Pancreas (tissue), 10 donors: ENCODE data around the gene INO80E. TPM values are rescaled to one million over a fixed set of nuclear protein-coding genes. Genes with fewer than 3 reads are reported as not detected.
"Not testable (repeated sequence)": the region's sequence is repeated elsewhere in the genome, so short reads cannot be mapped to it uniquely, and the experiment has no call there.

Source experiments
- ATAC-seq, 4 donors: fragments of 200-7000 bp; cut with Tn5 transposase; one replicate each; pipeline versions ENCODE4 v1.8.0 to v1.9.1; 2020; ENCODE audit warnings: mild to moderate bottlenecking in 4 of 4, moderate library complexity in 4 of 4
- DNase-seq, 6 donors: peaks; one replicate each; pipeline ENCODE4 v3.0.0-alpha.2; 2020
- FAIRE-seq: peaks from 2 replicates; lab custom pipeline; 2012; peaks lifted over from hg19 to GRCh38; lab: Jason Lieb, UNC
- H3K27ac ChIP-seq, 4 donors: fragments of 200-600 bp; sonication (generic); 1 replicate in 3 of 4; 2 replicates in 1 of 4; pipeline versions ENCODE4 v1.5.0 to v1.8.0; 2020
- H3K27me3 ChIP-seq, 4 donors: fragments of 200-600 bp; one replicate each; pipeline ENCODE4 v1.8.0; 2021
- H3K36me3 ChIP-seq, 3 donors: fragments of 200-600 bp; sonication (generic) in 1 of 3; one replicate each; pipeline versions ENCODE4 v1.5.0 to v1.8.0; 2020 to 2021
- H3K4me1 ChIP-seq, 3 donors: fragments of 200-600 bp; one replicate each; pipeline ENCODE4 v1.8.0; 2021
- H3K4me3 ChIP-seq, 4 donors: fragments of 200-600 bp; sonication (generic) in 2 of 4; one replicate each; pipeline versions ENCODE4 v1.5.0 to v1.8.0; 2020 to 2021
- H3K9me3 ChIP-seq, 4 donors: fragments of 200-600 bp; one replicate each; pipeline ENCODE4 v1.8.0; 2021
- CTCF ChIP-seq, 4 donors: fragments of 200-600 bp; sonication (generic) in 3 of 4; IDR thresholded peaks; one replicate each; pipeline versions ENCODE4 v1.5.0 to v1.8.0; 2021; ENCODE audit warnings: antibody characterized with exemption in 4 of 4
- WGBS, 2 donors: extraction: QIAGEN DNeasy Blood & Tissue Kit; methylation state at CpG; one replicate each; pipeline ENCODE4 v1.1.7; 2013; 5-methylcytosine and 5-hydroxymethylcytosine counted together
- intact Hi-C, 3 donors: fragments of 100-400 bp; cut with DNase I; formaldehyde crosslinking; loops; one replicate each; pipeline versions ENCODE4 v1.11.1 to v1.14.2; 2022
- polyA plus RNA-seq, 2 donors: library from polyadenylated mRNA; stranded (reverse); fragments of 200-250 nt; gene quantifications; one replicate each; pipeline ENCODE4 v1.2.3, GENCODE V29; 2013
- total RNA-seq, 6 donors: library from RNA; stranded (reverse); fragmentation: NEBNext Ultra II Directional in 4 of 6; extraction: Animal tissue kit (Norgen Biotek cat#: 25700) in 4 of 6; gene quantifications; one replicate each; pipeline versions ENCODE4 v1.2.1 to v1.2.4, GENCODE V29; 2021 to 2023
- donor health status: healthy with polysubstance abuse.
- donor health status: DM: no; HTN: no; CAD: no; lungs with moderate emphysema.
- donor health status: DM: no; HTN: no; CAD: no.
- donor health status: control.
- donor health status: control.
- donor health status: Bipolar disorder and iron deficiency.
- donor health status: DM: yes; HTN: yes; CAD: no.
- donor health status: DM: no; HTN: no; CAD: no.
- donor health status: DM: no; HTN: no; CAD: no.
- donor health status: DM: yes; HTN: yes; CAD: no.

Gene INO80E
- total and polyA plus RNA-seq, 8 donors = 24.0 to 113 (median 32.5) TPM

- peak; percentile 21 to 48 (median 36) for TF ChIP-seq CTCF (IDR thresholded peaks at IDR 0.05)
- Histone ChIP-seq H3K4me3 (no peak overlapping the region), H3K9me3 (no peaks in the 10 kb centered on the region), H3K27me3 (peaks cover 0 to 19% (median 2%) of the 10 kb centered on the region in 4 donors), H3K27ac (no peak overlapping the region), H3K4me1 (peaks cover 0 to 5% (median 0%) of the 10 kb centered on the region in 3 donors), H3K36me3 (no peaks in the 10 kb centered on the region)
- ATAC-seq (peak in 3 of 4 donors; percentile 56 to 67 (median 61)), DNase-seq (peak in 1 of 6 donors; percentile 37), FAIRE-seq (no peak)
- 24 to 29% methylated on average over 12 of the region's 12 CpGs for WGBS, 2 donors
- intact Hi-C loops = no loop called here
Observed at GRCh38 chr16:30032083-30032819, 36.2 kb downstream of the INO80E start.

- Histone ChIP-seq H3K27me3 (peaks cover 0 to 19% (median 2%) of the 10 kb centered on the region in 4 donors), H3K4me3 (no peak overlapping the region), H3K9me3 (no peaks in the 10 kb centered on the region), H3K36me3 (no peaks in the 10 kb centered on the region), H3K27ac (no peak overlapping the region), H3K4me1 (peaks cover 0 to 5% (median 0%) of the 10 kb centered on the region in 3 donors)
- DNase-seq (no peak), FAIRE-seq (no peak), ATAC-seq (no peak)
- intact Hi-C loops = no loop called here
- TF ChIP-seq CTCF (IDR thresholded peaks at IDR 0.05) = no peak
- WGBS, 2 donors = 67 to 72% methylated on average over 7 of the region's 7 CpGs
Observed at GRCh38 chr16:30033270-30033669, 37.2 kb downstream of the INO80E start.

GRCh38 chr16:30040221-30040620, 44.2 kb downstream of the INO80E start:
- no peaks in the 10 kb centered on the region for H3K9me3 ChIP-seq
- H3K36me3 ChIP-seq = no peaks in the 10 kb centered on the region
- H3K4me1 ChIP-seq = no peaks in the 10 kb centered on the region
- 62 to 67% methylated on average over 5 of the region's 5 CpGs for WGBS, 2 donors
- no peaks in the 10 kb centered on the region for H3K27me3 ChIP-seq
- no peak for FAIRE-seq
- no peak for ATAC-seq
- intact Hi-C loops = no loop called here
- no peak for TF ChIP-seq CTCF (IDR thresholded peaks at IDR 0.05)
- H3K27ac ChIP-seq = no peak overlapping the region
- DNase-seq = no peak
- no peak overlapping the region for H3K4me3 ChIP-seq

GRCh38 chr16:30040690-30041089, 44.6 kb downstream of the INO80E start:
- H3K27me3 ChIP-seq, H3K4me1 ChIP-seq, ATAC-seq, intact Hi-C loops, H3K9me3 ChIP-seq, H3K36me3 ChIP-seq, FAIRE-seq, H3K27ac ChIP-seq, DNase-seq, H3K4me3 ChIP-seq: not testable (repeated sequence)
- 77 to 82% methylated on average over 5 of the region's 5 CpGs for WGBS, 2 donors

GRCh38 chr16:30041841-30042240, 45.8 kb downstream of the INO80E start:
- DNase-seq (no peak), ATAC-seq (peak in 3 of 4 donors; percentile 54 to 62 (median 59)), FAIRE-seq (no peak)
- Histone ChIP-seq H3K4me3 (no peak overlapping the region), H3K27me3 (no peaks in the 10 kb centered on the region), H3K36me3 (no peaks in the 10 kb centered on the region), H3K4me1 (no peaks in the 10 kb centered on the region), H3K27ac (no peak overlapping the region), H3K9me3 (no peaks in the 10 kb centered on the region)
- peak in 3 of 4 donors; percentile 25 to 35 (median 33) for TF ChIP-seq CTCF (IDR thresholded peaks at IDR 0.05)
- 10 to 11% methylated on average over 5 of the region's 5 CpGs for WGBS, 2 donors
- intact Hi-C loops = no loop called here
